Cardiac septum (tissue), 1 donor: ENCODE measurements around the gene DTX4. TPM values are rescaled to one million over a fixed set of nuclear protein-coding genes. Genes with fewer than 3 reads are reported as not detected.

Experiments used
- DNase-seq: peaks from one replicate; pipeline ENCODE4 v3.0.0-alpha.2; 2020; ENCODE audit warnings: low spot score
- intact Hi-C: fragments of 100-400 bp; cut with DNase I; formaldehyde crosslinking; loops from one replicate; pipeline ENCODE4 v1.14.0; 2022
- total RNA-seq: library from RNA; stranded (reverse); fragmentation: NEBNext Ultra II Directional; extraction: Animal tissue kit (Norgen Biotek cat#: 25700); gene quantifications from one replicate; pipeline ENCODE4 v1.2.1, GENCODE V29; 2021
- donor health status: DM: no; HTN: no; CAD: no.

The DTX4 gene
- total RNA-seq, 1 donor from 2014 or later = 1.5 TPM

DNA sequence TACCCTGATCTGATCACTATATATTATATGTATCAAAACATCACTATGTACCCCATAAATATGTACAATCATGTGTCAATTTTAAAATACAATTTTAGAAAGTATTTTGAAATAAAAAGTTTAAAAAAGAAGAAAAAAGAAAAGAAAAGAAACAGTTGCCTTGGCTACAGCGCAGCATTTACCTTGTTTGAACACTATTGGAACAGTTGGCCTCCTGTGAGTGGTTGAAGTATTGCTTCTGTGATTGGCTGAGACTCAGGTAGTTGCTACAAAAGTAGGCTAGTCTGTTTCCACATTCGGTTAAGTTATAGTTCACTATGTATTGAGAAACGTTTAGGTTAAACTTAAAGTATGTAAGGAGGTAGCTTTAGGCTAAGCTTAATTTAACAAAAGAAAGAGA is 7.9 kb upstream of the DTX4 start:
- DNase-seq = no peak
- intact Hi-C loops = no loop called here

DNA sequence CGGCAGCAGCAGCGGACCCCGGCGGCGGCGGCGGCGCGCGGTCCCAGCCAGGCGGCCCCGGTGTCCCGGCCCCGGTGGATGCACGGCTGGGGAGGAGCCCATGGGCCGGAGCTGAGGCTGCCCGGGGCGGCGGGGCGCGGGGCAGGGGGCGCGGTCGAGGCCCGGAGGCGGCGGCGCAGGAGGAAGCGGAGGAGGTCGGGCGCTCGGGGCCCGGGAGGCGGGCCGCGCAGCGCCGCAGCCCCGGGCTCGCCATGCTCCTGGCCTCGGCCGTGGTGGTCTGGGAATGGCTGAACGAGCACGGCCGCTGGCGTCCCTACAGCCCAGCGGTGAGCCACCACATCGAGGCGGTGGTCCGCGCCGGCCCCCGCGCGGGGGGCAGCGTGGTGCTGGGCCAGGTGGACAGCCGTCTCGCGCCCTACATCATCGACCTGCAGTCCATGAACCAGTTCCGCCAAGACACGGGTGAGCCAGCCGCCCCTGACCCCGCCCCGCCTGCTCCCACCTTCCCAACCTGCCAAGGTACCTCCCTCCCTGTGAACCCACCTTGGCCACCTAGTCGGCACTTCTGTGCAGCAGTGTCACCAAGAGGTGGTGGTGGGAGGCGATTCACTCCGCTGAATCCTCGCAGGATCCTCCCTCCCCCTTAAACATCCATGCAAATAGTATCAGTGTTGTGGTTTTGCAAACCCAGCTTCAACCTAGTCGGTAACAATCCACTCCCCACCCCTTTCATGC is 580 bp downstream of the DTX4 start:
- no peak for DNase-seq

DNA sequence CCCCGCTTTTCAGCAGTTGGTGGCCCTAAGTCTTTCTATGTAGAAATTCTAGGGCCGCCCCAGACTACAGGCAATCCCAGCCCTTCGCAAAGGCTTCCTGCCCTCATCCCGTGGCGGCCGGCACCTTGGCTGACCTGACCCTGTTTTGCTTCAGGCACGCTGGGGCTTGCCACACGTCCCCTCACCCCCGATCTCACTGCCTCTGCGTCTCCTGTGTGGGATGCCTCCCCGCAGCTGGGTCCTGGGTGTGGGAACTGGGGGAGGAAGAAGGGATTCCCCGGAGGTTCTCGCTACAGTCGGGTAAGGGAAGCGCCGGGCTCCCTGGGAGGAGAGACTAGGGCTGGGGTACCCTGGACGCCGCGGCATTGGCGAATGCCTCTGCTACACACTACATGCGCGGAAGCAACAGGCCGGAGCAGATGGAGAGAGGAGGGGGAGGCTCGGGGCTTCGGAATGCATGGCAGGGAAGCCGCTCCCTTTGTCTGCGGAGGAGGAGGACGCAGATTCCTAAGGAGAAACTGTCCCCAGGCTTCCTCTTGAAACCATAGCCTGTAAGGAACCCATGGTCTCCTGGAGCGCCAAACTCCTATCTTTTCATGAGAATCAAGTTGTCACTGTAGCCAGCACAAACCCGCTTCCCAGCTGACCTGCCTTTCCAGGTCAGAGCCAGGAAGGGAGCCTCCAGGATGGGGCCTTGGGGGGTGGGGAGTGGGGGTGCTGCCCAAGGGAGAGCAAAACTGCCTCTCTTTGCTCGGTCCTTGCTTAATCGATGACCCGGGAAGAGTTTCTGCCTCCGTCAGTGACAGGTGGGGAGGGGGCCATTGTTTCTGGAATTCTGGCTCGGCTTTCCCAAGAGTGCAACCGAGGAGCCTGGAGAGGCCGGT is 1.4 kb downstream of the DTX4 start:
- intact Hi-C loops = loop anchor here (5.0 kb wide), 1 partner anchor 259 kb away; no protein-coding TSS in a partner anchor
- DNase-seq = no peak

More for the DNA sequence above, 580 bp downstream of the DTX4 start:
- intact Hi-C loops = loop anchor here (5.0 kb wide), 1 partner anchor 260 kb away; no protein-coding TSS in a partner anchor

DNA sequence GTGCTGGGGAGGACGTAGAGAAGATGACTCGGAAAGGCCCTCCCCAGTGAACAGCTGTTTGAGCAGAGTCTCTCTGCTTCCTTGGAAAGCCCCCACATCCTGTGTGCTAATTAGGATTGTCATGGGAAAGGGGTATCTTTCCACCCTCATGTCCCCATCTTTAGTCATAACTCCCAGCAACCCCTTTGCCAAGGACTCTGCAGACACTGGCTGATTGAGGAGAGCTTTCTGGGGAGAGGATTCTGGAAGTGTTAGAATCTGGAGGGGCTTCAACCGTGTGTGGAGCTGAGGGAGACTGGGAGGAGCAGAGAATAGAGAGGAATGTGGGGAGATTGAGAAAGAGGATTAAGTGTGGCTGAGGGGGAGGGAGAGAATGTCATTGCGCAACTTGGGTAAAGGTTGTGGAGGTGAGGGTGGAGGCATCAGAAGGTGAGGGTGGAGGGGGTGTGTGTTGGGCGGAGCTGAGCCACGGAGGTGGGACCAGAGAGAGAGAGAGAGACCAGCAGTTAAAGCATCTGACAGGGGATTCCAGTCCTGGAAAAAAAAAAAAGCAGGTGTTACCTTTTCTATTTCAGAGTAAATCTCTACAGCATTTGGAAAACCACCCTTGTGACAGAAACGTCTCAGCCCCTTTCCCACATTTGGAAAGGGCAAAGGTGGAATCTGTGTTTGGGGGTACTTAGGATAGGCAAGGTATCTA is 2.2 kb downstream of the DTX4 start:
- intact Hi-C loops = loop anchor here (5.0 kb wide), 1 partner anchor 258 kb away; no protein-coding TSS in a partner anchor
- no peak for DNase-seq

DNA sequence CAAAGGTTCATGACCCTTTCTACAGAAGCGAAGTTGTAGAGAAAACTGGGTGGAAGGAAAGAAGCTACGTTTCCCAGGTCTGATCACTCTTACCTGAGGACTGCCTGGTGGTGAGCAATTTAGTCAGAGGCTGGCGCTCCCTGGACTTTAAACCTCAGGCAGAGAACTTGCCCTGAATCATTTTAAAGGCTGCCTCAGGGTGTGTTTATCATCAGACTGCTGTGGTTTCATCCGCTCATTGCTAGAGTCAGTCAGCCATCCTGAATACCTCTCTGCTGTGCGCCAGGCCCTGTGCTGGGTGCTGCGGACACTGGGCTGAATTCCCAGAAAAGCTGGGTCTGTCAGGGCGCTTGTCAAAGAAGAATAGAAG is 2.7 kb downstream of the DTX4 start:
- DNase-seq = no peak
- intact Hi-C loops = loop anchor here (5.0 kb wide), 1 partner anchor 258 kb away; no protein-coding TSS in a partner anchor

DNA sequence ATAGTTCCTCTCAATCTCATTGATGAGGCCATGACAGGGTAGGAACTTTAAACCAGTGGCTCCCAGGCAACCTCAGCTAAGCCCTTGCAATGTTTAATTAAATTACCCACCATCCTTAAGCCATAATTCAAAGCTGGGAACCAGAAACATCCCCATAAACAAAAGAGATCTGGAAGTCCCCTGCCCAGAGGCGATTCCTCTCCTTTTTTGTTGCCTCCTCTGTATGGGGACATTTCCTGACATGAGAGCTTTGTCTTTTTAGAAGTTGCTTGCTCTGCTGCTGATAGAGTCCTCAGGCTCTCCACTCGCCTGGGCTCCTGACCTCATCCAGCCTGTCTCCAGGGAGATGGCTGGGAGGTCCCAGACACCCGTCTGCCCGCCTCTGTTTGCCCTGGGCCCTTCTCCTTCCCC is 3.2 kb downstream of the DTX4 start:
- no peak for DNase-seq
- intact Hi-C loops = no loop called here

DNA sequence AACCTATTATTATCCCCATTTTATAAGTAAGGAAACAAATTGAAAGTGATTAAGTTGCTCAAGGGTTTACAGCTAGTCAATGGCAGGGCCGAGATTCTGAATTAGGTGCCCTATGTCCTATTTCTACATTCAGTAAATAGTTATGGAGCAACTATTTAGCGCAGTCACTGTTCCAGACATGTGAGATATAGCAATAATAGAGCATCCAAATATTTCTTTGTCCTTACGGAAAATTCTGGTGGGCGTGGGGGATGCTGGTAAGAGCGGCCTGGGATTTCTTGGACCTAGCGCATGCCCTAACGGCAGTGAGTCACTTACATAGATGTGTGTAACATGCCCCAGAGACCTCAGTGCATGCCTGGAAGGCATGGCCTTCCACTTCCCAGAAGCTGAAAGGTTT is 4.4 kb downstream of the DTX4 start:
- DNase-seq = no peak
- intact Hi-C loops = no loop called here

DNA sequence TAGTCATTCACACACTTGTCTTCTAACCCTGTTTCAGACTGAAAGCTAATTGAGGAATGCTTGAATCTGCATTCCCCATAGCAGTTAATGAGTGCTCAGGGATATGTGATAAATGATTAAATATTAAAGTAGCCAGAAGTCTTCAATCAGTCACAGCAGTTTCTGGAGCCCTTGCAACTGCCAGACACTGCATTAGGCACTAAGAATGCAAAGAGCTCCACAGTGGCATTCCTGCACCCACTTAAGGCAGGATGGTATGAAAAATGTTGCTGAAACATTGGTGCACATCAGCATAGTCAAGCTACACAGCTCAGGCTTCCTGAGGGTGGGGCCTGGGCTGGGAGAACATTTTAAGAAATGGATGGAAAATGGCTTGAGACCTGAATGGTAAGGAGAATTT is 6.5 kb downstream of the DTX4 start:
- intact Hi-C loops = no loop called here

DNA sequence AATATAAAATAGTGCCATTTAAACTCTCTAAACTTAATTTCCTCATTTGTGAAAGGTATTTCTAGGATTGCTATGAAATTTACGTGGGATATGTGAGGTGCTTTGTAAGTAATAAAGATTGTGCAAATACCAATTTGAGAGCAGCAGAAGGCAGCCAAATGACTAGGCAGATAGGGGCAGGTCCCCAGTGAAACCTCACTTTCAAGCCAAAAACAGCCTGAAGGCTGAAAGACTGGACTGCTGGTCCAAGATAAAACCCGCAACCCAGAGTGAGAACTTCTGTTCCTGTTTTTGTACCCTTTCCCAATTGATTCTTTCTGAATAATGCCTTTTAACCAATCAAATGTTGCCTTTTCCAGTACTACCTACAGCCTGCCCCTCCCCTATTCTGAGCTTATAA is 7.2 kb downstream of the DTX4 start:
- no peak for DNase-seq
- intact Hi-C loops = no loop called here

More for the DNA sequence above, 6.5 kb downstream of the DTX4 start:
- DNase-seq = no peak

DNA sequence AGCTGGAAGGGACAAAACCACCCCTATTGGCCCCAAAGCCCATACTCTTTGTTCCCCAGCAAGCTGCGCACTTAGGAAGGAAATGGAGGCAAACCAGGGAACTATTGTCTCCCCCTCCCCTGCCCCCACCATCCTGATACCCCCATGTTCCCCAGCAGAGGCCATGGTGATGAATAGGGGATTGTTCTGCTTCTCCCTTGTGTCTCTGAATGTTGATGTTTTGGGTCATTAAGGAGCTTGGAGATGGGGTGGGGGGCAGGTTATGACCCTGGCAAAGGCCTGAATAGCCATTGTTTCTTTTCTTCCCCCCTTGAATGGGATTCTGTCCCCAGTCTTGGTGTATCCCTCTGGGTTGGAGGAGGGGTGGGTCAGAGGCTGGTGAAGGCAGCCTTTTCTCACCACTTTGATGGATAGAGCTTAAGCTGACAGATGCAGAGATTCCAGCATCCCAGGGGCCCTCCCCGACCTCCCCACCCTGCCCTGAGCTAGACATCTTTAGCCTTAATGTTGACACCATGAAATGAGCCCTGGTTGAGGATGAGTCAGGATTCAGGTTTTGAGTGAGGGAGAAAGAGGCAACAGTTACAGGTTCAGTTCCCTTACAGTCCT is 8.3 kb downstream of the DTX4 start:
- DNase-seq = no peak
- intact Hi-C loops = no loop called here

DNA sequence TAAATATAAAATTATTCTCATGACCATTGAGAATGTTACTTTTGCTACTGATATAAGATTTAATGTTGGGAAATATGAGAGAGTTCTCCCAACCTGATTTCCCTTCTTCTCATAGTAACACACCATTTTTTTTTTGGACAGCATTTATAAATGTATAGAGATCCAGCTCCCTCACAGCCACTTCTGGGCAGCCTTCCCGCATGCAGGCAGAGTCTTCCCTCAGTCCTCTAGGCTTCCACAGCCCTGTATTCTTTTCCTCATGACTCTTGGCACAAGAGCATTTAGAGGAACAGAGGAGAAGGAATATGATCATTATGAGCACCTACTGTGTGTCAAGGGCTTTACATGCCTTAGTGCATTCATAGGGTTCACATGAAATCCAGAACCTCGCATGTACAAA is 9.0 kb downstream of the DTX4 start:
- DNase-seq = no peak
- intact Hi-C loops = no loop called here

DNA sequence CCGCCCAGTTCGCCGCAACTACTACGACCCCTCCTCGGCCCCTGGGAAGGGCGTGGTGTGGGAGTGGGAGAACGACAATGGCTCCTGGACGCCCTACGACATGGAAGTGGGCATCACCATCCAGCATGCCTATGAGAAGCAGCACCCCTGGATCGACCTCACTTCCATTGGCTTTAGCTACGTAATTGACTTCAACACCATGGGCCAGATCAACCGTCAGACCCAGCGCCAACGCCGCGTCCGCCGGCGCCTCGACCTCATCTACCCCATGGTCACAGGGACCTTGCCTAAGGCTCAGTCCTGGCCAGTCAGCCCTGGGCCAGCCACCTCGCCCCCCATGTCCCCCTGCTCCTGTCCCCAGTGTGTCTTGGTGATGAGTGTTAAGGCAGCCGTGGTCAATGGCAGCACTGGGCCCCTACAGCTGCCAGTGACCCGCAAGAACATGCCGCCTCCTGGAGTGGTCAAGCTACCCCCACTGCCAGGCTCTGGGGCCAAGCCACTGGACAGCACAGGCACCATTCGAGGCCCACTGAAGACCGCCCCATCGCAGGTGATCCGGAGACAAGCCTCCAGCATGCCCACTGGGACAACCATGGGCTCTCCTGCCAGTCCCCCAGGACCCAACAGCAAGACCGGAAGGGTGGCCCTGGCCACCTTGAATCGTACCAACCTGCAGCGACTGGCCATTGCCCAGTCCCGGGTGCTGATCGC is 10.0 kb downstream of the DTX4 start:
- no peak for DNase-seq
- intact Hi-C loops = no loop called here

DNA sequence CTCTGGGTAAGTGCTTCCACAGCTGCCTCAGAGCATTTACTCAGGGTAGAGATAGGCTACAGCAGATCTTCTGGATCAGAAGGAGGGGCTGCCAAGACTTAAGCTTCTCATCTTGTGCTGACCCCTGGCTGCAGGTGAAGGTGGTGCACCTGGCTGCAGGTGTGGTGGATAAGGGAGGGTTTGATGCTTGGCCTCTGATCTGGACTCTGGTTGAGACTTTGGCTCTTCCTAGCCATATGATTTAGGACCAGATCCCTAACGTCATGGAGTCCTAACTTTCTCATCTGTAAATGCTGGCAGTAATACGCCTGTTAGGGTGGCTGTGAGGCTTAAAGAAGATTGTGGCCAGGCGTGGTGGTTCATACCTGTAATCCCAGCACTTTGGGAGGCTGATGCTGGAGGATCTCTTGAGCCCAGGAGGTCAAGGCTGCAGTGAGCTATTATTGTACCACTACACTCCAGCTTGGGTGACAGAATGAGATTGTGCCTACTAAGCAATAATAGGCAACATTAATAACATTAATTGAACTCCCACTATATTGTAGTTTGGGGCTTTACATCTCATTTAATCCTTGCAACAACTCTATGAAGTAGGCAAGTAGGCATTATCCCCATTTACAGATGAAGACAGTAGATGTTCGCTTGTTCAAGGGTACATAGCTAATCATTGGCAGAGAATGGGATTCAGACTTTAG is 10.7 kb downstream of the DTX4 start:
- intact Hi-C loops = no loop called here

DNA sequence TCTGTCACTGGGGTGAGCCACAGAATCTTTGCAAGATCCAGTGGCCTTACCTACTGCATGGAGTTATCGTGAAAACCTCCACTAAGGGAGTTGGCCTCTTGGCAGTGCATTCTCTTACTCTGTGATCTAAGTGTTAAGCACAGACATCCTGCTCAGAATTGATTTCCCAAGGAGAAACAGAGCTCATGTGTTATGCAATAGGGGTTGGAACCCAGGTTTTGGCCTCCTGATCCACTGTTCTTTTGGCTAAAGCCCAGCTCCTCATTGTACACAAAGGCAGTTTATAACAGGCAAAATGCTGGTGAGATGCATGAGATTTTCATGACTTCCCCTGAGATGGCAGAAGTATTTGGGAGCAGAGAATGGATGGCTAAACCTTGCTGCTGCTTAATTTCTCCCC is 11.8 kb downstream of the DTX4 start:
- intact Hi-C loops = no loop called here
- no peak for DNase-seq

More for the DNA sequence above, 10.7 kb downstream of the DTX4 start:
- DNase-seq = no peak

DNA sequence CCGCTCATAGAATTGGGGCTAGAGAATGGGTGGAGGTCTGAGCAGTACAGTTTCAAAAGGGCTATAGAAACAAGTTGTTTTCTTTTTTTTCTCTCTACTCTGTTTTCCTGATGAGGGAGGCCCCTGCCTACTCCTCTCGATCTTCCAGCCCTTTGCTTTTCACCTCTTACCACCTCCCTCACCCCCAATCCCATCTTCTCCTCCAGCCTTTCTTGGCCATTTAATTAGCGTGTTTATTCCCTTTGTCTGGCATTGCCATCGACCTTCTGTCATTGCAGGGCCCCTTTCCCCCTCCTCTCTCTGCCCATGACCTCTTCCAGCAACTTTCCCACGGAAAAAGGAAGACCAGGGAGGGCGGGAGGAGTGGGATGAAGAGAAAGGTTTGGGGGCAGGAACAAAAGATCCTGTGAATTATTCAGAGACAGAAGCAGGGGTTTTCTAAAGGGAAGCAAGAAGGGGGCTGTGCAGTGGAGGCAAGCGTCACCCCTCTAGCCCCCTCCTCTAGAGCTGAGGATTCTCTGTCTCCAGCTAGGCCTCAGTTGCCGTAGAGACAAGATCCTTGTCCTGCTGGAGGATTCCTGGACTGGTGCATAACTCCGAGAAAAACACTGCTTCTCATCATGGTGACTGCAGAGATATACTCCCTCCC is 12.9 kb downstream of the DTX4 start:
- intact Hi-C loops = no loop called here
- no peak for DNase-seq

DNA sequence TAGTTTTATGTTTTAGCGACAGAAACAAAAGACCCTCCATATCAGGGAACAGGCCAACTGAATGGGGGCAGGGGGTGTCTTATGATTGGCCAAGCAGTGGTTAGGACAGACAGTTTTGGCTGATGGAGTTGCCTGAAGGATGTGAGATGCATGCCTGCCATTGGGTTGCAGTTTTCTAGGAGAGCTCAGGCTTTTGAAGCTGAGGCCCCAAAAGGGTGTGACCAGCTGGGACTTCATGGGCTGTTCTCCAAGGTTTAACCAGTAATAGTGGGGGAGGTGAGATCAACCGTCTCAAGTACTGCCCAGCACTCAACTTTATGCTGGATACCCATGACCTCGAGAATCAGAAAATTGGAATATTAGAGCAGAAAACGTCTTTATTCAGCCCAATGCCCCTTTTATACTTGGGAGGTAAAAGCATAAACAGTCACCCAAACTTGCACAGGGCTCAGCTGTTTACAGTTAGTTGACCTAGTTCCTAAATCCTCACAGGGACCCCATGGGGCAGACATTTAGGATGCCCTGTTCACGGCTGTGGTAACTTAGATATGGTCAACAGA is 13.5 kb downstream of the DTX4 start:
- intact Hi-C loops = no loop called here
- no peak for DNase-seq

DNA sequence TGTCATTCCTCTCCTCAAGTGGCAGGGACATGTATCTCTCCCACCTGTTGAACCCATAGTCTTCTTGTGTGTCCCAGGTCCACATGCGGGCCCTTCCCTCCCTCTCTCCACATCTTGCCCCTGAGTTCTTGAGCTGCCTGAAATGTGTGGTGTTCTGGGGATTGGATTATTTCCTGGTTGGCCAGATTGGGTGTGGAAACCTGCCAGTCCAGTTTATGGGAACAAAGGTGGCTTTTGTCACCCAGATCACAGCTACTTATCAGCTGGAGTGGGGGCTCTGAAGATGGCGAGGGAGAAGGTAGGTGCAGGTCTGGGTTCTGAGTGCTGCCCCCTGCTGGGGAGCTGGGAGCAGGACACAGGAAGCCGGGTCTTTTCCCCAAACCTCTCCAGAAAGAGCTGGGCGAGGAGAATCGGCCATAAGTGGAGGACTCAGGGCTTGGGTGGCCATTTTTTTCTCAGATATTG is 14.2 kb downstream of the DTX4 start:
- DNase-seq = no peak

DNA sequence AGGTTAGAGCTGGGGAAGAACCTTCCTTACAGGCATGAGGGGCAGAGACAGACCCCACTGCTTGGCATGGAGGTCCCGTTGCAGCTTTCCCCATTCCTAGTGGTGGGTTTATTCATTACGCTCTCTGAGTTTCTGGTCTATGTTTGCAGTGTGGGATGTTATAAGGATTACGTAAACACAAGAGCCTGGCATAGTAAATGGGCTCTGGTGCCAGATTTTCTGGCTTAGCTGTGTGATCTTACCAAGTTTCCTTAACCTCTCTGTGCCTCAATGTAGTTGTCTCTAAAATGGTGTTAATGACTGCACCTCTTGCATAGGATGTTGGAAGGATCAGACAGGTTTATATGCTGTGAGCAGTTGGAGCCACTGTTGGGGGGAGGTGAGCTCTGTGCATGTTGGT is 15.1 kb downstream of the DTX4 start:
- intact Hi-C loops = no loop called here
- no peak for DNase-seq

More for the DNA sequence above, 14.2 kb downstream of the DTX4 start:
- intact Hi-C loops = no loop called here
